ENCODE measurements around the gene RBMS1. TPM values are rescaled to one million over a fixed set of nuclear protein-coding genes. Genes with fewer than 3 reads are reported as not detected.

The RBMS1 gene
- total RNA-seq, 1 donor from 2014 or later = 148 TPM

DNA sequence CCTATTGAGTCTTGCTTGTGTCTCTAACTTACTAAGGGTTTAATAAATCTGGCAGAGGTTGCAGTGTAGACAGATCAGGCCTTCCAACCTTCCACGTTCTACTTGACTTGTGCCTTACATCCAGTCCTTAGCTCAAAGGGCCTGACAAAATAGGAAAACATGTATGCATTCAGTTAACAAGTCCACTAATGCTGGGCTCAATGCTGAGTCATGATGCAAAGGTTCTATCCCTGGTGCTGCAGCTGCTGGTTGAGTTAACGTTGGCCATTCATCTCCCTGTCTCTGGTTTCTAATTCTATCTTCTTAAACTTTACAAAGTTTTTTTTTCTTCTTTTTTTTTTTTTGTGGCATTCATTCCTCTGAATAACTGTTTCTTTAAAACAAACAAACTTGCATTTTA lies 247.3 kb downstream of the RBMS1 start:
- no peak overlapping the region for H2AFZ ChIP-seq (ENCODE audit: low read depth, low read length)
- no peaks in the 10 kb centered on the region for H3K27me3 ChIP-seq (ENCODE audit: insufficient read depth, low read length)
- DNase-seq (ENCODE audit: low read depth) = peak; percentile 59
- Mint-ChIP-seq H3K9me3 (ENCODE audit: unreplicated experiment) (peaks cover 4% of the 10 kb centered on the region), H3K27me3 (ENCODE audit: low read depth, unreplicated experiment) (no peaks in the 10 kb centered on the region), H3K36me3 (ENCODE audit: low read depth, unreplicated experiment) (no peaks in the 10 kb centered on the region), H3K27ac (ENCODE audit: unreplicated experiment) (no peak overlapping the region), H3K4me3 (ENCODE audit: unreplicated experiment) (no peak overlapping the region), H3K4me1 (ENCODE audit: low read depth, unreplicated experiment) (peaks cover 43% of the 10 kb centered on the region)
- peaks cover 14% of the 10 kb centered on the region for H3K4me1 ChIP-seq (ENCODE audit: insufficient read depth, low read length)
- no peak overlapping the region for H3K4me3 ChIP-seq (ENCODE audit: insufficient read depth, low read depth, low read length)
- H4K20me1 ChIP-seq (ENCODE audit: insufficient read depth, low read length) = no peaks in the 10 kb centered on the region
- H3K4me2 ChIP-seq (ENCODE audit: low read length) = no peak overlapping the region
- TF ChIP-seq EZH2 (IDR thresholded peaks at IDR 0.05; ENCODE audit: insufficient read depth, low read length) (no peak), CTCF (IDR thresholded peaks at IDR 0.05; ENCODE audit: insufficient read depth, low read depth, low read length) (no peak)
- H3K27ac ChIP-seq (ENCODE audit: low read depth, low read length) = no peak overlapping the region
- H3K9me3 ChIP-seq (ENCODE audit: insufficient read depth, low read depth, low read length) = no peaks in the 10 kb centered on the region
- H3K36me3 ChIP-seq (ENCODE audit: insufficient read depth, low read length) = no peaks in the 10 kb centered on the region
- no peak overlapping the region for H3K9ac ChIP-seq (ENCODE audit: low read length)
- FAIRE-seq = no peak
- no peaks in the 10 kb centered on the region for H3K79me2 ChIP-seq (ENCODE audit: insufficient read depth, low read length)

DNA sequence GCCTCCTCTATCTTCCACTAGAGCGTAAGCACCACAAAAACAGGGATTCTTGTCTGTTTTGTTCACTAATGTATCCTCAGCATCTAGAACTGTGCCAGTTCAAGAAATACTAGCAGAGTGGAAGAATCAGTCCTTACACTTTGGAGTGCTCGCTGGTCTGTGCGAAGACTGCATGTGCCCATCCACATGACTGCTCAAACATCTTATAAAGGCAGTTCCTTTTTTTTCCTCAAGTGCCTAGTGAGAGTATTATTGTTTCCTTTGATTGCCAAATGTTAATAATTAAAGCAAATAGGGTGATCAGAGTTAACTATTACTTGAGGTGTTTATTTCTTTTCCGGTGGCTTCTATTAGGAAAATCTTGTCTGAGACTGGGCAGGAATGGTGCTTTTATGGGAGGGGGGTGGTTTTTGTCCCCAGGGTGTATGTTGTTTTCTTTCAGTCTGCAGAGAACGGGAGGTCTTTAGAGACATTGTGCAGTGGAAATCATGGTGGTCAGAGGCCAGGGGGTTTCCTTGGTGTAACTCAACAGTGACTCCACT lies 247.9 kb downstream of the RBMS1 start:
- DNase-seq (ENCODE audit: low read depth) (no peak), FAIRE-seq (no peak)
- peaks cover 49% of the 10 kb centered on the region for H3K4me1 Mint-ChIP-seq (ENCODE audit: low read depth, unreplicated experiment)
- Histone ChIP-seq H3K27ac (ENCODE audit: low read depth, low read length) (no peak overlapping the region), H3K79me2 (ENCODE audit: insufficient read depth, low read length) (no peaks in the 10 kb centered on the region), H3K36me3 (ENCODE audit: insufficient read depth, low read length) (no peaks in the 10 kb centered on the region), H3K4me3 (ENCODE audit: insufficient read depth, low read depth, low read length) (no peak overlapping the region), H3K9ac (ENCODE audit: low read length) (no peak overlapping the region), H3K4me1 (ENCODE audit: insufficient read depth, low read length) (peaks cover 18% of the 10 kb centered on the region), H3K27me3 (ENCODE audit: insufficient read depth, low read length) (no peaks in the 10 kb centered on the region), H2AFZ (ENCODE audit: low read depth, low read length) (no peak overlapping the region), H3K9me3 (ENCODE audit: insufficient read depth, low read depth, low read length) (no peaks in the 10 kb centered on the region), H4K20me1 (ENCODE audit: insufficient read depth, low read length) (no peaks in the 10 kb centered on the region), H3K4me2 (ENCODE audit: low read length) (no peak overlapping the region)
- H3K27ac Mint-ChIP-seq (ENCODE audit: unreplicated experiment) = peak overlapping the region; percentile 37
- peaks cover 4% of the 10 kb centered on the region for H3K9me3 Mint-ChIP-seq (ENCODE audit: unreplicated experiment)
- H3K36me3 Mint-ChIP-seq (ENCODE audit: low read depth, unreplicated experiment) = no peaks in the 10 kb centered on the region
- TF ChIP-seq EZH2 (IDR thresholded peaks at IDR 0.05; ENCODE audit: insufficient read depth, low read length) (no peak), CTCF (IDR thresholded peaks at IDR 0.05; ENCODE audit: insufficient read depth, low read depth, low read length) (no peak)
- no peak overlapping the region for H3K4me3 Mint-ChIP-seq (ENCODE audit: unreplicated experiment)
- no peaks in the 10 kb centered on the region for H3K27me3 Mint-ChIP-seq (ENCODE audit: low read depth, unreplicated experiment)

- no peak overlapping the region for H3K4me2 ChIP-seq (ENCODE audit: low read length)
- no peak overlapping the region for H2AFZ ChIP-seq (ENCODE audit: low read depth, low read length)
- H3K4me1 Mint-ChIP-seq (ENCODE audit: low read depth, unreplicated experiment) = peaks cover 62% of the 10 kb centered on the region
Measured at GRCh38 chr2:160242893-160243564, 250.6 kb downstream of the RBMS1 start.

More at GRCh38 chr2:160242893-160243564, 250.6 kb downstream of the RBMS1 start:
- H3K27ac ChIP-seq (ENCODE audit: low read depth, low read length) = peak overlapping the region; percentile 78
- H3K36me3 ChIP-seq (ENCODE audit: insufficient read depth, low read length) = no peaks in the 10 kb centered on the region
- Mint-ChIP-seq H3K36me3 (ENCODE audit: low read depth, unreplicated experiment) (no peaks in the 10 kb centered on the region), H3K27ac (ENCODE audit: unreplicated experiment) (peak overlapping the region; percentile 92), H3K4me3 (ENCODE audit: unreplicated experiment) (no peak overlapping the region), H3K9me3 (ENCODE audit: unreplicated experiment) (peaks cover 2% of the 10 kb centered on the region), H3K27me3 (ENCODE audit: low read depth, unreplicated experiment) (no peaks in the 10 kb centered on the region)
- peaks cover 18% of the 10 kb centered on the region for H3K4me1 ChIP-seq (ENCODE audit: insufficient read depth, low read length)
- DNase-seq (ENCODE audit: low read depth) (no peak), FAIRE-seq (no peak)
- H3K79me2 ChIP-seq (ENCODE audit: insufficient read depth, low read length) = no peaks in the 10 kb centered on the region
- no peaks in the 10 kb centered on the region for H3K27me3 ChIP-seq (ENCODE audit: insufficient read depth, low read length)
- H3K9me3 ChIP-seq (ENCODE audit: insufficient read depth, low read depth, low read length) = no peaks in the 10 kb centered on the region
- no peaks in the 10 kb centered on the region for H4K20me1 ChIP-seq (ENCODE audit: insufficient read depth, low read length)
- H3K9ac ChIP-seq (ENCODE audit: low read length) = no peak overlapping the region
- H3K4me3 ChIP-seq (ENCODE audit: insufficient read depth, low read depth, low read length) = no peak overlapping the region
- no peak for TF ChIP-seq CTCF (IDR thresholded peaks at IDR 0.05; ENCODE audit: insufficient read depth, low read depth, low read length)
- TF ChIP-seq EZH2 (IDR thresholded peaks at IDR 0.05; ENCODE audit: insufficient read depth, low read length) = no peak
